Activated CD4-positive, alpha-beta T cell treated with anti-CD3 and anti-CD28 coated beads, Interleukin-2, amount 10 ng/mL, durations not matched to agents 24 days and 14 days (primary cell): ENCODE data around the gene HPS6. TPM values are rescaled to one million over a fixed set of nuclear protein-coding genes. Genes with fewer than 3 reads are reported as not detected.

Experiments used
- DNase-seq: peaks from one replicate; pipeline ENCODE4 v3.0.0; 2022
- H3K27ac Mint-ChIP-seq: one replicate; pipeline ENCODE4 v1.8.0; 2022; ENCODE audit warnings: mild to moderate bottlenecking, mixed read lengths
- H3K27me3 Mint-ChIP-seq: one replicate; pipeline ENCODE4 v1.8.0; 2022; ENCODE audit warnings: mixed read lengths
- H3K36me3 Mint-ChIP-seq: one replicate; pipeline ENCODE4 v1.8.0; 2022; ENCODE audit warnings: low read depth, mild to moderate bottlenecking, mixed read lengths
- H3K4me1 Mint-ChIP-seq: one replicate; pipeline ENCODE4 v1.8.0; 2021; ENCODE audit warnings: mixed read lengths
- H3K4me3 Mint-ChIP-seq: one replicate; pipeline ENCODE4 v1.8.0; 2022; ENCODE audit warnings: mild to moderate bottlenecking, moderate library complexity, mixed read lengths
- H3K9me3 Mint-ChIP-seq: one replicate; pipeline ENCODE4 v1.8.0; 2021; ENCODE audit warnings: mixed read lengths
- intact Hi-C: fragments of 100-400 bp; cut with micrococcal nuclease; formaldehyde crosslinking; loops from one replicate; pipeline ENCODE4 v1.15.1; 2023
- total RNA-seq: library from RNA; stranded (reverse); gene quantifications from 2 replicates; pipeline ENCODE4 v1.2.3, GENCODE V29; 2022

Gene HPS6
- total RNA-seq, 1 donor from 2014 or later, result 25.8 TPM

- H3K27ac Mint-ChIP-seq, result no peak overlapping the region
These were observed 25.6 kb downstream of the HPS6 start for GRCh38 chr10:102090772-102091171.

GRCh38 chr10:102096449-102096848 is 31.3 kb downstream of the HPS6 start:
- no peak overlapping the region for H3K27ac Mint-ChIP-seq
- DNase-seq, result no peak
- no peak overlapping the region for H3K4me3 Mint-ChIP-seq
- H3K36me3 Mint-ChIP-seq, result peaks cover 5% of the 10 kb centered on the region
- intact Hi-C loops, result no loop called here
- H3K4me1 Mint-ChIP-seq, result no peaks in the 10 kb centered on the region
- no peaks in the 10 kb centered on the region for H3K9me3 Mint-ChIP-seq
- H3K27me3 Mint-ChIP-seq, result no peaks in the 10 kb centered on the region

More at GRCh38 chr10:102090772-102091171, 25.6 kb downstream of the HPS6 start:
- no peak overlapping the region for H3K4me3 Mint-ChIP-seq
- DNase-seq, result no peak
- no peaks in the 10 kb centered on the region for H3K36me3 Mint-ChIP-seq
- intact Hi-C loops, result no loop called here
- no peaks in the 10 kb centered on the region for H3K27me3 Mint-ChIP-seq
- H3K4me1 Mint-ChIP-seq, result no peaks in the 10 kb centered on the region
- H3K9me3 Mint-ChIP-seq, result no peaks in the 10 kb centered on the region

- DNase-seq, result no peak
- H3K27me3 Mint-ChIP-seq, result no peaks in the 10 kb centered on the region
- H3K4me3 Mint-ChIP-seq, result no peak overlapping the region
- H3K36me3 Mint-ChIP-seq, result peaks cover 16% of the 10 kb centered on the region
- H3K9me3 Mint-ChIP-seq, result no peaks in the 10 kb centered on the region
- peaks cover 12% of the 10 kb centered on the region for H3K4me1 Mint-ChIP-seq
- no peak overlapping the region for H3K27ac Mint-ChIP-seq
- intact Hi-C loops, result no loop called here
These were observed 36.0 kb downstream of the HPS6 start for GRCh38 chr10:102101152-102101551.

GRCh38 chr10:102102421-102102820 is 37.3 kb downstream of the HPS6 start:
- DNase-seq, result no peak
- Mint-ChIP-seq H3K36me3 (peaks cover 17% of the 10 kb centered on the region), H3K4me3 (no peak overlapping the region), H3K9me3 (no peaks in the 10 kb centered on the region), H3K27ac (no peak overlapping the region), H3K27me3 (no peaks in the 10 kb centered on the region), H3K4me1 (peaks cover 13% of the 10 kb centered on the region)
- intact Hi-C loops, result no loop called here

- Mint-ChIP-seq H3K9me3 (no peaks in the 10 kb centered on the region), H3K36me3 (peaks cover 45% of the 10 kb centered on the region), H3K4me3 (no peak overlapping the region), H3K27me3 (no peaks in the 10 kb centered on the region), H3K4me1 (peaks cover 13% of the 10 kb centered on the region), H3K27ac (no peak overlapping the region)
- intact Hi-C loops, result no loop called here
- no peak for DNase-seq
These were observed 41.8 kb downstream of the HPS6 start for GRCh38 chr10:102106998-102107397.

GRCh38 chr10:102109166-102110116 is 44.3 kb downstream of the HPS6 start:
- H3K27ac Mint-ChIP-seq, result no peak overlapping the region
- intact Hi-C loops, result loop anchor here (5.0 kb wide), 1 partner anchor 267 kb away; the partner anchor contains the start of gene KCNIP2
- no peaks in the 10 kb centered on the region for H3K27me3 Mint-ChIP-seq
- no peaks in the 10 kb centered on the region for H3K9me3 Mint-ChIP-seq
- H3K4me3 Mint-ChIP-seq, result no peak overlapping the region
- peaks cover 26% of the 10 kb centered on the region for H3K4me1 Mint-ChIP-seq
- H3K36me3 Mint-ChIP-seq, result peaks cover 46% of the 10 kb centered on the region
- DNase-seq, result no peak

- no peaks in the 10 kb centered on the region for H3K9me3 Mint-ChIP-seq
- peaks cover 26% of the 10 kb centered on the region for H3K4me1 Mint-ChIP-seq
- no peak for DNase-seq
- H3K27ac Mint-ChIP-seq, result peak overlapping the region; percentile 29
- no peaks in the 10 kb centered on the region for H3K27me3 Mint-ChIP-seq
- peaks cover 42% of the 10 kb centered on the region for H3K36me3 Mint-ChIP-seq
- H3K4me3 Mint-ChIP-seq, result no peak overlapping the region
- intact Hi-C loops, result loop anchor here (5.0 kb wide), 1 partner anchor 269 kb away; the partner anchor contains the start of gene KCNIP2
These were observed 46.1 kb downstream of the HPS6 start for GRCh38 chr10:102111276-102111675.

- H3K4me1 Mint-ChIP-seq, result peaks cover 34% of the 10 kb centered on the region
- no peaks in the 10 kb centered on the region for H3K9me3 Mint-ChIP-seq
- intact Hi-C loops, result loop anchor here (5.0 kb wide), 1 partner anchor 270 kb away; the partner anchor contains the start of gene KCNIP2
- no peak overlapping the region for H3K27ac Mint-ChIP-seq
- H3K27me3 Mint-ChIP-seq, result no peaks in the 10 kb centered on the region
- no peak for DNase-seq
- H3K4me3 Mint-ChIP-seq, result peak overlapping the region; percentile 94
- peaks cover 42% of the 10 kb centered on the region for H3K36me3 Mint-ChIP-seq
These were observed 47.2 kb downstream of the HPS6 start for GRCh38 chr10:102112210-102112817.

GRCh38 chr10:102113261-102113955 is 48.3 kb downstream of the HPS6 start:
- H3K4me1 Mint-ChIP-seq, result peaks cover 45% of the 10 kb centered on the region
- intact Hi-C loops, result loop anchor here (5.0 kb wide), 1 partner anchor 271 kb away; the partner anchor contains the start of gene KCNIP2
- peaks cover 41% of the 10 kb centered on the region for H3K36me3 Mint-ChIP-seq
- H3K27ac Mint-ChIP-seq, result peak overlapping the region; percentile 91
- H3K9me3 Mint-ChIP-seq, result no peaks in the 10 kb centered on the region
- no peaks in the 10 kb centered on the region for H3K27me3 Mint-ChIP-seq
- DNase-seq, result peak; percentile 73
- peak overlapping the region; percentile 94 for H3K4me3 Mint-ChIP-seq

- intact Hi-C loops, result loop anchor here (5.0 kb wide), 1 partner anchor 272 kb away; the partner anchor contains the start of gene KCNIP2
- H3K27ac Mint-ChIP-seq, result peak overlapping the region; percentile 98
- H3K27me3 Mint-ChIP-seq, result no peaks in the 10 kb centered on the region
- DNase-seq, result peak; percentile 74
- H3K36me3 Mint-ChIP-seq, result peaks cover 33% of the 10 kb centered on the region
- H3K9me3 Mint-ChIP-seq, result no peaks in the 10 kb centered on the region
- peak overlapping the region; percentile 94 for H3K4me3 Mint-ChIP-seq
- H3K4me1 Mint-ChIP-seq, result peaks cover 50% of the 10 kb centered on the region
These were observed 49.1 kb downstream of the HPS6 start for GRCh38 chr10:102113956-102114857.

- H3K4me3 Mint-ChIP-seq, result peak overlapping the region; percentile 94
- peak overlapping the region; percentile 98 for H3K27ac Mint-ChIP-seq
- H3K4me1 Mint-ChIP-seq, result peaks cover 53% of the 10 kb centered on the region
- no peaks in the 10 kb centered on the region for H3K9me3 Mint-ChIP-seq
- no peaks in the 10 kb centered on the region for H3K27me3 Mint-ChIP-seq
- H3K36me3 Mint-ChIP-seq, result peaks cover 28% of the 10 kb centered on the region
- peak; percentile 94 for DNase-seq
- intact Hi-C loops, result loop anchor here (1.0 to 5.0 kb wide), 3 partner anchors 17 to 273 kb away; partner anchors contain the start of genes ARMH3 and KCNIP2
These were observed 49.9 kb downstream of the HPS6 start for GRCh38 chr10:102114861-102115618.

- no peaks in the 10 kb centered on the region for H3K9me3 Mint-ChIP-seq
- peaks cover 20% of the 10 kb centered on the region for H3K36me3 Mint-ChIP-seq
- peak overlapping the region; percentile 98 for H3K27ac Mint-ChIP-seq
- peak; percentile 65 for DNase-seq
- no peaks in the 10 kb centered on the region for H3K27me3 Mint-ChIP-seq
- intact Hi-C loops, result loop anchor here (1.0 kb wide), 2 partner anchors 17 to 59 kb away; partner anchors contain the start of gene ARMH3
- H3K4me1 Mint-ChIP-seq, result peaks cover 53% of the 10 kb centered on the region
- peak overlapping the region; percentile 94 for H3K4me3 Mint-ChIP-seq
These were observed 50.6 kb downstream of the HPS6 start for GRCh38 chr10:102115775-102116174.
